ENCODE results near the gene DOCK10. TPM values are rescaled to one million over a fixed set of nuclear protein-coding genes. Genes with fewer than 3 reads are reported as not detected.

Gene DOCK10
- total and polyA plus RNA-seq, 10 of the 15 experiments (the other 5 are each of a cell fraction or from before 2014, with no cell fraction given): 16.9 to 120 (median 85.5) TPM

DNA sequence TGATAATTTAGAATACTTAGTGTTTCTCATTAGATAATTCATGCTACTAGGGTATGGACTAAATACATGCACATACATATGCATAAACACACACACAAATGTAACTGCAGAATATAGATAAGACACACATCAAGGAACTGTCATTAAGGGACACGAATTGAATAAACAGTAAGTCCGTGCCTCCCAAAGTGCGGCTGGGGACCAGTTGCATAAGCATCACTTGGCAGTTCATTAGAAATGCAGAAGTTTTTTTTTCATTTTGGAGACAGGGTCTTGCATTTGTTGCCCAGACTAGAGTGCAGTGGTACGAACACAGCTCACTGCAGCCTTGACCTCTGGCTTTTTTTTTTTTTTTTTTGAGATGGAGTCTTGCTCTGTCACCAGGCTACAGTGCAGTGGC, 196.1 kb downstream of the DOCK10 start (continued):
- TF ChIP-seq HDAC6 (IDR thresholded peaks at IDR 0.05; ENCODE audit: unreplicated experiment): no peak
- no peak for TF ChIP-seq CTCF (IDR thresholded peaks at IDR 0.05 in 2 of 3, conservative IDR thresholded peaks at IDR 0.05 in 1 of 3; ENCODE audit: control insufficient read depth in 2 of 3, extremely low read depth in 1 of 3, insufficient read depth in 1 of 3, low read depth in 3 of 3, low read length in 3 of 3)
- no peak for TF ChIP-seq IKZF2 (IDR thresholded peaks at IDR 0.05)
- no peak for TF ChIP-seq ZNF384 (IDR thresholded peaks at IDR 0.05; ENCODE audit: borderline replicate concordance, low read depth, low read length)
- no peak for TF ChIP-seq RBBP5 (conservative IDR thresholded peaks at IDR 0.05)
- no peak for TF ChIP-seq EGR1 (IDR thresholded peaks at IDR 0.05; ENCODE audit: borderline replicate concordance in 1 of 2, low read depth in 2 of 2, low read length in 2 of 2)
- no peak for TF ChIP-seq PML (IDR thresholded peaks at IDR 0.05; ENCODE audit: low read length)
- TF ChIP-seq, protein P1, sequence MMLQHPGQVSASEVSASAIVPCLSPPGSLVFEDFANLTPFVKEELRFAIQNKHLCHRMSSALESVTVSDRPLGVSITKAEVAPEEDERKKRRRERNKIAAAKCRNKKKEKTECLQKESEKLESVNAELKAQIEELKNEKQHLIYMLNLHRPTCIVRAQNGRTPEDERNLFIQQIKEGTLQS (IDR thresholded peaks at IDR 0.05; ENCODE audit: borderline replicate concordance, extremely low read depth, low read depth, low read length): no peak
- TF ChIP-seq, protein P2, sequence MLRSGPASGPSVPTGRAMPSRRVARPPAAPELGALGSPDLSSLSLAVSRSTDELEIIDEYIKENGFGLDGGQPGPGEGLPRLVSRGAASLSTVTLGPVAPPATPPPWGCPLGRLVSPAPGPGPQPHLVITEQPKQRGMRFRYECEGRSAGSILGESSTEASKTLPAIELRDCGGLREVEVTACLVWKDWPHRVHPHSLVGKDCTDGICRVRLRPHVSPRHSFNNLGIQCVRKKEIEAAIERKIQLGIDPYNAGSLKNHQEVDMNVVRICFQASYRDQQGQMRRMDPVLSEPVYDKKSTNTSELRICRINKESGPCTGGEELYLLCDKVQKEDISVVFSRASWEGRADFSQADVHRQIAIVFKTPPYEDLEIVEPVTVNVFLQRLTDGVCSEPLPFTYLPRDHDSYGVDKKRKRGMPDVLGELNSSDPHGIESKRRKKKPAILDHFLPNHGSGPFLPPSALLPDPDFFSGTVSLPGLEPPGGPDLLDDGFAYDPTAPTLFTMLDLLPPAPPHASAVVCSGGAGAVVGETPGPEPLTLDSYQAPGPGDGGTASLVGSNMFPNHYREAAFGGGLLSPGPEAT (IDR thresholded peaks at IDR 0.05; ENCODE audit: low read depth): no peak
- TF ChIP-seq SMC3 (IDR thresholded peaks at IDR 0.05; ENCODE audit: borderline replicate concordance, low read length): no peak
- TF ChIP-seq CREB1 (IDR thresholded peaks at IDR 0.05; ENCODE audit: low read depth): no peak
- no peak for TF ChIP-seq NRF1 (conservative IDR thresholded peaks at IDR 0.05; ENCODE audit: low read depth, low read length)
- TF ChIP-seq ZBED1 (IDR thresholded peaks at IDR 0.05; ENCODE audit: borderline replicate concordance): no peak
